Activated CD8-positive, alpha-beta memory T cell treated with anti-CD3 and anti-CD28 coated beads for 4 hours (primary cell): ENCODE results near the gene ME1.
"Not testable (repeated sequence)": the region's sequence is repeated elsewhere in the genome, so short reads cannot be mapped to it uniquely, and the experiment has no call there.

Experiments used
- DNase-seq, 2 donors: peaks; one replicate each; pipeline ENCODE4 v3.0.0-alpha.2; 2020; ENCODE audit warnings: low read depth in 2 of 2

ME1 gene

DNA sequence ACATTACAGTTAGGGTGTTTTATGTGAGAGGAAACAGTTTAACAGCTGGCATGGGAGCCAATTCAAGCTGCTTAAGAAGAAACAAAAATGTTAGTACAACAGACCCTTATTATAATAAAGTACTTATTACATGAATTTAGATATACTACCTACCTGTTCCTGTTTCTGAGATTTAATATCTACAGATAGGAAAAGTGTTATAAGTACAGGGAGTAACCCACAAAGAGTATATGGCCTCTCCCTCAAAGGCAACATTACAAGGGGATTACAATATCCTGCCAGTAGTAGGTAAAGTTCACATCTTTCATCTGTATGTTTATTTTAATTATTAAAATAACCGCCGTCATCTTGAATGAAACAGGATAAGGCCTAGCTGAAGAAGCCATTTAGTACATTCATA, 1.8 kb upstream of the ME1 start:
- no peak for DNase-seq

DNA sequence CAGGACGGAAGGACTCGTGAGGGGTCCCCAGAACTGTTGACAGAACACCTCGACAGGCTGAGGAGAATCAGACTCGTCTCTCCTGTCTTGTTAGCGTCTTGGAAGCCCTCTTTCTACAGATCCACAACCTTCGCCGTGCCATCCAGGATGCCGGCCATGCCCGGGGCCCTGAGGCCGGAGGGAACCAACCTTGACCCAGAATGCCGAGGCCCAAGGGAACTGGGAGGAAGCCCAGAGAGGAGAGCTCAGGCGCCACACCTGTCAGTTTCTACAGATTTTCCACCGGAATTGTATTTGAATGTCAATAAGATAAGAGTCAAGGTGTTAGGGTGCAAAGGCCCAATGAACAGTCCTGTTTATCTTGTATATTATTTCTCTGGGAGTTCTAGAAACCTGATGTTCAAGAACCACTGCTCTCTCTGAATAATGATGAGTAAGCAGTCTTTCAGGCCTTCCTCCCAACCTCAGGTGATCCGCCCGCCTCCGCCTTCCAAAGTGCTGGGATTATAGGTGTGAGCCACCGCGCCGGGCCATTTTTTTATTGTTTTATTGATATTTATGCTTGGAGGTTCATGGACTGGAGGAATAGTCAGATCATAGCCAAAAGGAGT, 799 bp upstream of the ME1 start:
- no peak for DNase-seq

DNA sequence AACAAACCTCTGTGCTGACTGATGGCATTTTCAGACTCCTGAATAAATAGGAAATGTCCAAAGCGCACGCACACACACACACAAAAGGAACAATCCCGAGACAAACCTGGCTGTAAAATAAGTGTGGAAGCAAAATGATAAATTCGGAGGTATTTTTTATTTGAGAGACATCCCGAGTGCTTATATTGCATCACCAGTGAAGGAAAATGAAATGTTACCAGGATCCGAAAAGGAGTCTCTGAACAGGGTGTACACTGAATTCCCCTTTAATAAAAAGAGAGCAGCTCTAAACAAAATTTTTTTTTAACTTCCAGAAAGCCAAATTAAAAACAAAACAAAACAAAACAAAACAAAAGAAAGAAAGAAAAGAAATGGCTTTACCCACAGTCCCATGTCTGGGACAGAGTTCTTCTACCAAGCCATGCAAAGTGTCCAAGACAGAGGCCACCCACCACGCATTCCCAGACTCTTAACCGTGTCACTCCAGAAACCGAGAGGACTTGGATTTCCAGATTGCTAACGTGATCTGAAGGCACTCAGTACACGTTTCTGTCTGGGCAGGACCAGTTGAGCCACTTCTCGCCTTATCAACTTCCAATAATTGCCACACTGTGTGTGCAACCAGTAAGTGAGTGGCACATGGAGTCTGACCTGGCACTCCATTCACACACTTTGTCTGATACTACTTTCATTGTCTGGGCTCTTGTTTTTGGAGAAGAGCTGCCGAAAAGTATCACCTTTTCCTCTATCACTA, 817 bp downstream of the ME1 start:
- DNase-seq: no peak

DNA sequence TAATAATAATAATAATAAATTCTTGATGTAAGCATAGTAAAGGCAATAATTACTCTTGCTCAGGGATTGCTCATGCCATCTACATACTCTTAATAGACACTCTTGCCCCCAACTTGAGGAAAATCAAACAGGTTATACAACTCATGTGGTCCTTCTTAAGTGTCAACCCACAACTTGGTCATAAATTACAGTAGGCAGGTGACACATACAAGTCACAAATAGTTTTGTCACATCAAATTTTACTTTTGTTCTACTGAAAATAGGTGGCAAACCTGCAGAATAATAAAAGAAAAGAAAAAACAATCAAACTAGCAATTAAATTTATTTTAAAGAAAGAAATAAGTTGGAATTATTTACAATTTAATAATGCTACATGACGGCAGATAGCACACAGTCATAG, 1.6 kb downstream of the ME1 start:
- DNase-seq: no peak

DNA sequence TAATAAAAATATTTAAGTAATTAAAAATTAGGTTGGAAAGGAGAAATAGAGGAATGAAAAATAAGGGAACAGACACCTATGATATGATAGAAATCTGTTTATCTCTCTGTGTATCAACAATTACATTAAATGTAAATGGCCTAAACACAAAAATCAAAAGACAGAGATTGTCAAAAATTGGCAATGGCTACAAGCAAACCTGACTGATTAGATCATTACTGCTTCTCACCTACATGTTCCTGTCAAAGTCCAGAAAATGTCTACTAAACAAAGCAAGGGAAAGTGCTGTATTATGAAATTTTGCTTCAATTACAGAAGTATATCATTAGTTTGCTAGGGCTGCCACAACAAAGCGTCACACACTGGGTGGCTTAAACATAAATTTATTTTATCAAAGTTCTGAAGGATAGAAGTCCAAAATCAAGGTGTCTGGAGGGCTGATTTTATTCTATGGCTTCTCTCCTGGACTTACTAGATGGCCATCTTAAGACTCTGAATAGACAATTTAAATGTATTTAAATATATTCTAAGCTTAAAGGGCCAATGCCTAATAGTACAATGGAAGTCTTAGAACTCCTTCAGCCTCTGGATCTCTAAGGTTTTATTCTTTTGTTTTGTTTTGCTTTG, 6.3 kb downstream of the ME1 start:
- DNase-seq: no peak

DNA sequence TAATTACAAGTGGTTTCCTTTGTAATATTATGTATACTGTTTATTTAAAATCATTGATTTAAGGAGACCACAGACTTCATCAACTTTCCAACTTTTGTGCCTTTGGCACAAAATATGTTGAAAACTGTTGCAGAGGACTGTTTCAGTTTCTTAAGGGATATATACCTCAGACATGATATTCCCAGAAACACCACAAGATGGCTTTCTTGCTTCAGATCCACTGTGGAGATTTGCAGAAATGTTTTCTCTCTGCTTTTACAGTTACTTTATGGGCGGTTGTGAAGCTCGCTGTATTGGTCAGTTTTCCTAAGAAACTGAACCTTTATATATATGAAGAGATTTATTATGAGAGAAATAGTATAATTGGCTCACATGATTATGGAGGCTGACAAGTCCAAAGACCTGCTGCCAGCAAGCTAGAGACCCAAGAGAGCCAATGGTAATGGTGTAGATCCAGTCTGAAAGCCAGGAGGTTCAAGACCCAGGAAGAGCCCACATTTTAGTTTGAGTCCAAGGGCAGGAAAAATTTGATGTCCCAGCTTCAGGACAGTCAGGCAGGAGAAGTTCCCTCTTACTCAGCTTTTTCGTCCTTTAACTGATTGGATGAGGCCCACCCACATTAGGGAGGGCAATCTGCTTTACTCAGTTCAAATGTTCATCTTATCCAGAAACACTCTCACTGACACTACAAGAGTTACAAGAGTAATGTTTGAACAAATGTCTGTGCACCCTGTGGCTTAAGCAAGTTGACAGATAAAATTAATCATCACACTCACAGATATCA, 12.8 kb downstream of the ME1 start:
- DNase-seq: no peak

DNA sequence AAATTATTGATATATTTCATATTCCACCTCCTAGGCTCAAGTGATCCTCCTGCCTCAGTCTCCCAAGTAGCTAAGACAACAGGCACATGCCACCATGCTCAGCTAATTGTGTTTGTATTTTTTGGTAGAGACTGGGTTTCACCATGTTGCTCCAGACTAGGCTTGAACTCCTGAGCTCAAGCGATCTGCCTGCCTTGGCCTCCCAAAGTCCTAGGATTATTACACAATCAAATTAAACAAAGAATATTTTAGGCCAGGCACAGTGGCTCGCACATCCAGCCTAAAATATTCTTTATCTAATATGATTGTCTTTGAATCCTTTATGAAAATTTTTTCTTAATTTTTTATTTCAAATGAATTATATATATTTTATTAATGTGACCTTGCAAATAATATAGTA, 17.8 kb downstream of the ME1 start:
- no peak for DNase-seq

DNA sequence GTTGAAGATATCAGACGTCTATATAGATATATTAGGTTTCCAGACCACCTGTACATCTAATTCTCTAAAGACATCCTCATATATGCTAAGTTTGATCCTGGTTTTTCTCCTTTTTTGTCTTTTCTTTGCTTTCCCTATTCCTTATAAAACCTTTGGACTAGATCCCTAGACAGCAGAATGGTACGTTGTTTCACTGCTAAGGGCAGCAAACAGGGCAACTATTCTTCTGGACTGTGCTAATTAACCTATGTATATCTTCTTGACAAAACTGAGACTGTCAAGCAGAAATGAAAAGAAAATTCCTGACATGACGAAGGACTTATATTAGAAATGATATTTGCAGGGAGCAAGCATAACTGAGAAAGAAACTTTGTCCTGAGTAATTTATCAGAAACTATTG, 19.1 kb downstream of the ME1 start:
- no peak for DNase-seq

DNA sequence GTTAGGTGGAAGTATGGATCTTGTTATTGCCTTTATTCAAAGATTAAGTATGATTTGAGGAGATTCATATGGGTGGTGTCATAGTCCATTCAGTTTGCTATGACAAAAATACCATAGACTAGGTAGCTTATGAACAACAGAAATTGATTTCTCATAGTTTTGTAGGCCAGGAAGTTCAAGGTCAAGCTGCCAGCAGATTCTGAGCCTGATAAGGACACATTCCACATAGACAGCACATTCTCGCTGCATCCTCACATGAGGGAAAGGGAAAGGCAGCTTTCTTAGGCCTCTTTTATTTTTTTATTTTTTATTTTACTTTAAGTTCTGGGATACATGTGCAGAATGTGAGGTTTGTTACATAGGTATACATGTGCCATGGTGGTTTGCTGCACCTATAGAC, 27.7 kb downstream of the ME1 start:
- DNase-seq: no peak

DNA sequence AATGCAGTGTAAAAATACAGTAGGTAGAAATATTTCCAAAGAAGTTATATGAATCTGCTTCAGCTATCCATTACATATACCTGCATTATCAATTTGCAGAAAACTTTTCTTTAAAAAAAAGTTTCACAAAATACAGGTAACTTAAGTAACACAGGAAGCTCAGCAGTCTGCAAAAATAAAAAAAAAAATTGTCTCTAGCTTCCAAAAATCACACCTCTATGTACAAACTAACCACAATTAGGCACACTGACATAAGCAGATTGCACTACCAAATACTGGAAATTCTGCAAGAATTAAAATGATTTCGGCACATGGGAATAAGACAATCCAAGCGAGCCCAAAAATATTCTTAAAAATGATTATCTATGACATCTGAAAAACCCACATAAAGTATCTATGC, 41.2 kb downstream of the ME1 start:
- DNase-seq: no peak

DNA sequence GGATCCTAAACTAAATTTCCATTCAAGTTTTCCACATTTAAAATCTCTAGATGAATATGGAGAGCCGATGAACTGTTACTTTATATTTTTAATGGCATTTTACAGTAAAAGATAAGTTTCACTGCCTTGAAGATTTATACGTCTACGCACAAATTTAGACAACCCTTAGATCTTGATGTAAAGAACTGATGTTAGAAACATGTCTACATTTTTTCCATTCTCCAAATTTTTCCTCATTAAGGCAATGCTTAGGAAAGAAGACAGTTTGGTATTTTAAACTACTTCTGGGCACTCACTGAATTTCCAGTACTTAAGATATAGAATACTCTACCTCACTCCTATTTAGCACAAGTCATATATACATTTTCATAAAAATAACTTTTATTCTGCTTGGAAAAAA, 45.4 kb downstream of the ME1 start:
- DNase-seq: no peak

DNA sequence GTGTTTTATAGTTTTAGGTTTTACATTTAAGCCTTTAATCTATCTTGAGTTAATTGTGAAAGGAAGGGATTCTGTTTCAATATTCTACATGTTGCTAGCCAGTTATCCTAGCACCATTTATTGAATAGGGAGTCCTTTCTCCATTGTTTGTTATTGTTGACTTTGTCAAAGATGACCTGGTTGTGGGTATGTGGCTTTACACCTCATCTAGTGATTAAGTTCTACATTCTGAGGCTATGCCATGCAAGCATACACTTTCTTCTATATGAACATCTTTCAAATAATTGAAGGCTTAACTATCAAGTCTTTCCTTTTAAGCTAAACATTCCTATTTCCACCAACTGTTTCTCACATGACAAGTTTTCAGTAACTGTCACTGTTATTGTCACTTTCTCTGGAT, 46.1 kb downstream of the ME1 start:
- no peak for DNase-seq

DNA sequence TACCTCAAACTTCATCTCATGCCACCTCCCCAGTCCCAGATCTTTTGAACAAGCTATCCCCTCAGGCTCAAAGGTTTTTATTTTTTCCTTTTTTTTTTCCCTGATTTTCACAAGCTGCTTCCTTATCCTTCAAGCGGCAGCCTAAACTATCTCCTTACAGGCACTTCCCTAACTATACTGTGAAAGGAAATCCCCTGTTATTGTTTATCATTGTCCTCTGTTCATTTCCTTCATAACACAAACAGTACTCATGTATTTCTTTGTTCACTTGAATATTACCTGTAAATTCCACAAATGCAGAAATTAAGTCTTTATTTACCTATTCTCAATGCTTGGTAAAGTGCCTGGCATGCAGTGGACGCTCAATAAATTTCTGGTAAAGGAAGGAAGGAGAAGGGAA, 48.9 kb downstream of the ME1 start:
- no peak for DNase-seq

DNA sequence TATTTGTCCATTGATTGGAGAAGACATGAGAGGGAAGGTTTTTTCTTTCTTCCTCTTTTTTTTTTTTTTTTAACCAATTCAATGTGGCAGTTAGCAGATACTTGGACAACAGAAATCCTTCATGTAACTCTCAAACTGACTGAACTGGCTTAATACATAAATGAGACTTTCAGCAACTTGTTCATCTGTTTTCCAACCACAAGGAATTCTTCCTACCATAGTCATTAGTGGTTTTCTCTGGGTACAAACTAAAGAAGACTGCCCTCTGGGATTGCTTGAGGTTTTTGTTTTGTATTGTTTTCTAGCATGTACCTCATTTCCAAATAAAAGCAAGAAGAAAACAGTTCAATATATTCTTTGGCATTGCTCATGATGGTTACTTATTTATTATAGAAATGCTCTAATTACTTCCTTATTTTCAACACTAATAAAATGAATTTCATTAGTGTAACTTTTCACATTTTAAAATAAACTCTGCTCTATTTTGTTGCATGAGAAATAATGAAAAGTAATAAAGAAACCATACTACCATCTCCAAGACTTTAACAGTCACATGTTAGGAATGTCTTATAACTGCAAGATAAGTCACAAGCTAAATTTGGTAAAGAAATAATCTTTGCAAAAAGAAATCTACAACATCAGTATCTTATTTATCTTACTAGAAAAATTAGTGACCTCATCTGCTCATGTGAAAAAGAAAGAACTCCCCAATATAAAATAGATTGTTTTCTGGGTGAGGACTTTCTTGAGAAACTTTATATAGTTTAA, 52.0 kb downstream of the ME1 start:
- no peak for DNase-seq

DNA sequence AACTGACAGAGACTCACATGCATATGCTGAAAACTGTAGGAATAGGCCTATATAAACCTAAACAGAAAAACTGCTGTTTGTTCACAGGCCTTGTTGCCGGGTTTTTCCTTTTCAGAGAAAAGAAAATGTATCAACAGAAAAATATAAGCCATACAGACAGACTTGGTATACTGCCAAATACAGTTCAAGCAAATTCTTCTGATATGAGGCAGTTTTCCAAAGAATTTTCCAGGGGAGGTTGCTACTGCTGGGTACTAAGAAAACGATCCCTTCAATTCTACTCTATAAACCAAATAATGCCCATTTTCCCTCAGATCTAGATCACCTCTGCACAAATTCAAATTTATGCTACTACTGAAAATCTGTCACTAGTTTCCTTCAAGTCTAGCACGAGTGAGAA, 59.4 kb downstream of the ME1 start:
- no peak for DNase-seq

DNA sequence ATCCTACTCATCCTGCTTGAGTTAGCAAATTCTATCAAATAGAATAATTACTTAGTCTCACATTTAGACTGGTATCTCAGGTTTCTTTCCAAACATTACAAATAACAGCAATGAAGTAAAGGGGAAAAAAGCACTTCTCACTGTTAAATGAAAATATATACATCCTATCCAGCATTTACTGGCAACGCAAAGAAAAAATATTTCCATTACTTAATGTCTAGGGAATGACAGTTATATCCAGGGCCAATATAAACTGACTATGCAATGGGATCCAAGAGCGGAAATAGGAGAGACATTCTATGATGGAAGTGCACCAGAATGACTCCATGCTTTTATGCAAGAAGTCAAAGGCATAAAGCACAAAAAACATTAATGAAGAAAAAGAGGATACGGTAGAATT, 60.3 kb downstream of the ME1 start:
- DNase-seq: no peak

DNA sequence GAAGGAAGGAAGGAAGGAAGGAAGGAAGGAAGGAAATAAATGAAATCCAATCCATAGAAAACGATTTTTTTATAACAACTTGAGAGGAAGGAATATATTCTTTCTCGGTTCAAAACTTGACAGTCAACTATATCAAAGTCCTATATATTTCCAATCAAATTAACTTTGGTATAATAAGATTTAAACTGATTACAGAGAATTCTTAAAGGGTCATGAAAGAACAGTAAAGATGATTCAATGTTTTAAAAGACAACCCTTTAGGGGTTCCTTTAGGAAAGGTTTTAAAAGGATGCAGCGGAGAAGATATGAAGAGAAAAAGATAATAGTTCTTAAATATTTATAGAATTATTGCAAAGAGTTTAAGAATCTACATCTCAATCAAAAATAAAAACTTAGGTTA, 61.2 kb downstream of the ME1 start:
- no peak for DNase-seq

DNA sequence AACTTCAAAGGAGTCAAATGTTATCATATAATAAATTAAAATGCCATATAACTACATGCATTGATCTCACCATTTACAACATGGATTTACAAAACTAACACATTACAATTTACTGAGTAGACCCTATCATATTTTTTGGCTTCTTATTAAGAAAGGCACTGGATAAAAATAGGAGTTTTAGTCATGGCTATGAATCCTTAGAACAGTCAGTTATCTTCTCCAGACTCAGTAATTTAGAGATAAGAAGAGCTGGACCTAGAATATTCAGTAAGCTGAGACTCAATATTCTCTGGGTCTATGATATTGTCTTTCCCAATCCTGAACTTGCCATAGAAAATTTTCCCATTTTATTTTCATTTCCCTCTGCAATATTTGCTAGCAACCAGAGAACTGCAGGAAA, 62.3 kb downstream of the ME1 start:
- DNase-seq: no peak

DNA sequence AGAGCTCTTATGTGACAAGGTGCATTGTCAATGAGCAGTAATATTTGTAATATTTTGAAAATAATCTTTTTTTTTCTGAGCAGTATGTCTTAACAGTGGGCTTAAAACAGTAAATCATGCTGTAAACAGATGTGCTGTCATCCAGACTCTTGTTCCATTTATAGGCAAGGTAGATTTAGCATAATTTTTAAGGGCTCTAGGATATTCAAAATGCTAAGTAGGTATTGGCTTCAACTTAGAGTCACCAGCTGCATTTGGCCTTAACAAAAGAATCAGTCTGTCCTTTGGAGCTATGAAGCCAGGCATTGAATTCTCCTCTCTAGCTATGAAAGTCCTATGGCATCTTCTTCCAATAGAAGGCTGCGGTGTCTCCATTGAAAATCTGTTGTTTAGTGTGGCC, 63.7 kb downstream of the ME1 start:
- DNase-seq: no peak

DNA sequence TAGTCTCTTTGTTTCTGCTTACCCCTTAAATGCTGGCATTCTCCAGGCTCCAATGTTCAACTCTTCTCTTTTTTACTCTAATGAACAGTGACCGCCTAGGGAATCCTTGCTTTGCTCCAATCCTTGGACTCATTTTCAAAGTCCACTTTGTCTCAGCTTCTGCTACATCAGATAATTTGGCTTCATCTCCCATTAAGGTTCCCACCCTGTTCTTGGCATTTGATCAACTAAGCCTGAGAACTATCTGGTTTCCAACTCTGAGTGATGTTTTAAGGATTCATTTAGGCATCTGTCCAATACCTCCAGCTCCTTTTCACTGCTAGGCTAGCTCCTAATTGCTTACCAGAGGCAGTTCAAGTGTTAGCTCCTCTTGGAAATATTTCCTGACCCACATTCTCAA, 64.9 kb downstream of the ME1 start:
- no peak for DNase-seq

DNA sequence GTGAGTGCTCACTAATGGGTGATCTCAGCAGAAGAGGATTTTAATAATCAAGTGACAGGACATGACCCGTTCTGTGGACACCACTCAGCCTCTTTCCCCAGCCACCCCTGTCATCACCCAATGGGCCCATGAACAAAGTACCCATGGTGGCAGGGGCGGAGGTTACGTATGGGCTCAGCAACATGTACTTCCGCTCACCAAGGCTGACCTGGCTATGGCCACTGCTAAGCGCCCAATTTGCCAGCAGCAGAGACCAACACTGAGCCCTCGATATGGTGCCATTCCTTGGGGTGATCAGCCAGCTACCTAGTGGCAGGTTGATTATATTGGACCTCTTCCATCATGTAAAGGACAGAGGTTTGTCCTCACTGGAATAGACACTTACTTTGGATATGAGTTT, 68.5 kb downstream of the ME1 start:
- not testable (repeated sequence) for DNase-seq

DNA sequence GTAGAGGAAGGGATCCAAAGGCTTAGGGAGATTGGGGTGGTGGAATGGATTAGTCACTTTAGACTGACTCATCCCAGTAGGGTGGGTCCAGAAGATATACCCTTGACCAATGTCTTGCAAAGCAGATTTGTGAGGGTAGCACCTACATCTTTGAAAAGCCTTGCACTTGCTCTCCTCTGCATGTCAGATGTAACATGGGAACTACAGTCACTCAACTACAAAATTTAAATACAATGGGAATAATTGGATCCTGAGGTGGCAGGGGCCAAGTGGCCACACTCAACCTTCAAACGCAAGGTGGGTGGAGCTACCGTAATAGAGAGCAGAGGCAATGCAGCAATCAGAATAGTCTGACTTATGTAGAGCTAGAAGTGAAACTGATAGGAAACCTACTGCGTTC, 71.2 kb downstream of the ME1 start:
- DNase-seq: no peak
